ENCODE measurements around the gene SPATA21.
"Not testable (repeated sequence)": the region's sequence is repeated elsewhere in the genome, so short reads cannot be mapped to it uniquely, and the experiment has no call there.

Gene SPATA21

GRCh38 chr1:16366722-16367257 is 70.4 kb downstream of the SPATA21 start, which contains the start of gene SZRD1:
SZRD1 (plus strand) TSS chr1:16367242; CDS start chr1:16367258, 16 bp downstream.
- in situ Hi-C loops (cut with MboI; ENCODE audit: low pct_unique_long_range_greater_than_20kb, low sequenced_read_pairs, unreplicated experiment), result no loop called here
- peak; percentile 91 for DNase-seq (ENCODE audit: low spot score)
- no peak for TF ChIP-seq CTCF (IDR thresholded peaks at IDR 0.05; ENCODE audit: extremely low read depth, insufficient read depth, missing control alignments)

GRCh38 chr1:16365146-16365498 is 72.1 kb downstream of the SPATA21 start:
- DNase-seq (ENCODE audit: low spot score); in situ Hi-C loops (cut with MboI; ENCODE audit: low pct_unique_long_range_greater_than_20kb, low sequenced_read_pairs, unreplicated experiment): not testable (repeated sequence)

GRCh38 chr1:16356867-16357266 is 80.4 kb downstream of the SPATA21 start:
- no peak for TF ChIP-seq CTCF (IDR thresholded peaks at IDR 0.05; ENCODE audit: extremely low read depth, insufficient read depth, missing control alignments)
- DNase-seq (ENCODE audit: low spot score), result no peak
- in situ Hi-C loops (cut with MboI; ENCODE audit: low pct_unique_long_range_greater_than_20kb, low sequenced_read_pairs, unreplicated experiment), result no loop called here

- TF ChIP-seq CTCF (IDR thresholded peaks at IDR 0.05; ENCODE audit: extremely low read depth, insufficient read depth, missing control alignments), result no peak
- DNase-seq (ENCODE audit: low spot score), result no peak
- in situ Hi-C loops (cut with MboI; ENCODE audit: low pct_unique_long_range_greater_than_20kb, low sequenced_read_pairs, unreplicated experiment), result no loop called here
Measured at GRCh38 chr1:16354619-16355018, 82.6 kb downstream of the SPATA21 start.

GRCh38 chr1:16352842-16353535 is 84.2 kb downstream of the SPATA21 start:
- TF ChIP-seq CTCF (IDR thresholded peaks at IDR 0.05; ENCODE audit: extremely low read depth, insufficient read depth, missing control alignments), result no peak
- in situ Hi-C loops (cut with MboI; ENCODE audit: low pct_unique_long_range_greater_than_20kb, low sequenced_read_pairs, unreplicated experiment), result no loop called here
- no peak for DNase-seq (ENCODE audit: low spot score)

GRCh38 chr1:16351994-16352841 is 85.0 kb downstream of the SPATA21 start, which contains the start of gene FBXO42:
FBXO42 (minus strand) TSS chr1:16352480; CDS start chr1:16315418, 37,062 bp downstream.
- TF ChIP-seq CTCF (IDR thresholded peaks at IDR 0.05; ENCODE audit: extremely low read depth, insufficient read depth, missing control alignments), result peak; percentile 72
- DNase-seq (ENCODE audit: low spot score), result peak; percentile 93
- in situ Hi-C loops (cut with MboI; ENCODE audit: low pct_unique_long_range_greater_than_20kb, low sequenced_read_pairs, unreplicated experiment), result no loop called here
